GM12892 (cell line): Measurements from ENCODE around the gene FBH1.

Experiments used
- DNase-seq: peaks from one replicate; pipeline ENCODE4 v3.0.0; 2011; ENCODE audit not compliant: insufficient read length
- FAIRE-seq: peaks from 2 replicates; lab custom pipeline; 2011; peaks lifted over from hg19 to GRCh38; lab: Jason Lieb, UNC
- POLR2A ChIP-seq: IDR thresholded peaks from 2 replicates; pipeline ENCODE4 v1.6.1; 2011; ENCODE audit warnings: low read depth, low read length, control low read depth
- POLR2AphosphoS5 ChIP-seq: IDR thresholded peaks from 2 replicates; pipeline ENCODE4 v1.6.1; 2011; ENCODE audit warnings: low read depth, low read length, control low read depth
- TAF1 ChIP-seq: IDR thresholded peaks from 2 replicates; pipeline ENCODE4 v1.6.1; 2011; ENCODE audit warnings: low read depth, mild to moderate bottlenecking, control low read depth, low read length, borderline replicate concordance

Gene FBH1

DNA sequence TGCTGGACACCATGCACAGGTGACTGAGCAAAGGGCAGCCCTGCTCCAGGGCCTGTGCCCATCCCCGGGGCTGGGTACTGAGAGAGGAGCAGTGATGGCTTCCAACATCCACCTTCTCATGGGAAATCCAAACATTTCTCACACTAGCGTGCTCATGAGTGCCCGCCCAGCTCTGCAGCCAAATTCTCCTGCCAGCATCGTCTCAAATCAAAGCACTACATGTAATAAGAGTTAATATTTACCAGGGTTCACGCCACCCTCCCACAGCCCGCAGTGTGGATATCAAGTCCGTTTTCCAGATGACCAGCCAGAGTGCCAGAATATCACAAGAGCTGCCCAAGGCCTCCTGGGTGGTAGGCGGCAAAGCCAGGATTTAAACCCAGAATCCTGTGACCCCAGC lies 75.2 kb downstream of the FBH1 start:
- no peak for DNase-seq
- no peak for FAIRE-seq
- TF ChIP-seq POLR2A (no peak), TAF1 (no peak), POLR2AphosphoS5 (no peak)

DNA sequence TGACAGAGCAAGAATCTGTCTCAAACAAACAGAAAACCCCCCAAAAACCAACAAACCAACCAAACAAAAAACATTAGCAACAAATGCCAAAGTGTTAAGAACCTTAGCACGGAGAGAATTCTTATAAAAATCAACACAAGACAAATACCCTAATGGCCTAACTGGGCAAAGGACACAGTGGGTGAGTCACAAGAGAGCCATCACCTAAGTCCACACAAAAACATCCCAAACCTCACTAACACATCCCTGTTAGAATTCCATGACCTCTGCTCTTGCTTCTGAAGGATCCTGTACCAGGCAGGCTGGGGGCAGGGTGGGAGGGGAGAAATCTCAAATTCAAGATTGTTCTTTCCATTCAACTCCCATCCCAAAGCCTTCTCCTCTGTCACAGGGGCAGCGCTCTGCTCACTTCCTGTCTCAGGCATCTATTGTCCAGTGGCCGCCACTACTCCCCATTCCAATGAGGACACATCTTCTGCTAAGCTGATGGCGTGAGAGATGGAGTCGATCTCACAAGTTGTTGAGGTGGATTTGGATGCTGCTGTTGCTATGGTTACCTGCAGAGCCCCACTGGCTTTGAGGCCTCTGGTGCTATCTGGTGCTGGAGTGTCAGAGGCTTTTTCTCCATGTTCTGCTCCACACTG lies 78.1 kb downstream of the FBH1 start:
- FAIRE-seq = no peak

DNA sequence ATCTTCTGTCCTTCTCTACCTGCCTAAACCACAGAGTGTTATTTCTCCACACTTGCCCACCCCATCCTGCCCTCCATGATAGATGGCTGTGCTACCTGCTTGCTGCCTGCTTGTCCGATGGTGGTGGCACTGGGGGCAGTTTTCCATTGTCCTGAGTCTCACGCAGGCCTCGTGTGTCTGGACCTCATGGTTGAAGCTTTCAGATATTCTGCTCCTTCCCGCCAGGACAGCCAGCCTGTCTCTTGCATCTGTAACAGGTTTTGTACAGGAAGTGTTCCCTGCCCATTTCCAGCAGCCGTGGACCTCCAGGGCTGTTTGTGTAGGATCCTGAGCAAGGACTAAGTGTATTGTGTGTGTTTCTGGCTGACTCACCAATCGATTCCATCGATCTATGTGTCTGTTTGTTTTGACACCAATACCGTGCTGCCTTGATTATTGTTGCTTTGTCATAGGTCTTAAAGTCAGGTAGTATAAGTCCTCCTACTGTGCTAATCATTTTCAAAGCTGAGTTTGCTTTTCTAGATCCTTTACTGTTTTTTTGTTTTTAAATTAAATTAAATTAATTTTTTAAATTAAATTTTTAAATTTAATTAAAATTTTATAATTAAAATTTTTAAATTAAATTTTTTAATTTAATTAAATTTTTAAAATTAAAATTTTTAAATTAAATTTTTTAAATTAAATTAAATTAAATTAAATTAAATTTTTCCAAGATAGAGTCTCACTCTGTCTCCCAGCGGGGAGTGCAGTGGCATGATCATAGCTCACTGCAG lies 78.8 kb downstream of the FBH1 start:
- DNase-seq (no peak), FAIRE-seq (no peak)
- TF ChIP-seq POLR2AphosphoS5 = no peak
- TF ChIP-seq TAF1 = no peak
- TF ChIP-seq POLR2A = no peak

More for the DNA sequence above, 78.1 kb downstream of the FBH1 start:
- TF ChIP-seq TAF1 (no peak), POLR2A (no peak), POLR2AphosphoS5 (no peak)
- no peak for DNase-seq

DNA sequence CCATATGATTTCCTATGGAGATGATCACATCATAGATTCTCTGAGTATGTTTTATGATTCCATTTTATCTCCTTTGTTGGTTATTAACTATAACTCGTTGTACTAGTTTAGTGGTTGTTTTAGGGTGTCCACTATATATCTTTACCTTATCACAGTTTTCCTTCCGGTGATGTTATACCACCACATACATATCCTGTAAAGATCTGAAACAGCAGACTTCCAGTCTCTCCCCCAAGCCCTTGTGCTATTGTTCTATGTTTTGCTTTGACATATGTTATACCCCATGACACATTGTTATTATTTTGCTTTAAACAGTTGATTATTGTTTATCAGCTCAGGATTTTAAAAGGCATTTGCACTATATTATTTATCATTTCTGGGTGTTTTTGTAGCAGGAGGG lies 80.0 kb downstream of the FBH1 start:
- no peak for FAIRE-seq
- no peak for TF ChIP-seq TAF1
- no peak for TF ChIP-seq POLR2AphosphoS5
- TF ChIP-seq POLR2A = no peak

DNA sequence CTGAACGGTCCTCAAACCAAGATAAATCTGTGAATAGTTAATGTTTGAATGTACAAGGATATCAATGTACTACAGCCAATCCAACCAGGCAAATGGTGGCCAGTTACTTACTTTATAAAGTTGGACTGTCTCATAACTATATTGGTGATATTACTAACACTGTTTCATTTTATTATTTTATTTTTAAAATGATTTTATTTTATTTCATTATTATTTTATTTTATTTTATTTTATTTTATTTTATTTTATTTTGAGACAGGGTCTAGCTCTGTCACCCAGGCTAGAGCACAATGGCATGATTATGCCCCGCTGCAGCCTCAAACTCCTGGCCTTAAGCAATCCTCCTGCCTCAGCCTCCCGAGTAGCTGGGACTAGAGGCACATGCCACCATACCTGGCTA lies 80.5 kb downstream of the FBH1 start:
- TF ChIP-seq TAF1 (no peak), POLR2AphosphoS5 (no peak), POLR2A (no peak)
- DNase-seq (no peak), FAIRE-seq (no peak)

More for the DNA sequence above, 80.0 kb downstream of the FBH1 start:
- no peak for DNase-seq

DNA sequence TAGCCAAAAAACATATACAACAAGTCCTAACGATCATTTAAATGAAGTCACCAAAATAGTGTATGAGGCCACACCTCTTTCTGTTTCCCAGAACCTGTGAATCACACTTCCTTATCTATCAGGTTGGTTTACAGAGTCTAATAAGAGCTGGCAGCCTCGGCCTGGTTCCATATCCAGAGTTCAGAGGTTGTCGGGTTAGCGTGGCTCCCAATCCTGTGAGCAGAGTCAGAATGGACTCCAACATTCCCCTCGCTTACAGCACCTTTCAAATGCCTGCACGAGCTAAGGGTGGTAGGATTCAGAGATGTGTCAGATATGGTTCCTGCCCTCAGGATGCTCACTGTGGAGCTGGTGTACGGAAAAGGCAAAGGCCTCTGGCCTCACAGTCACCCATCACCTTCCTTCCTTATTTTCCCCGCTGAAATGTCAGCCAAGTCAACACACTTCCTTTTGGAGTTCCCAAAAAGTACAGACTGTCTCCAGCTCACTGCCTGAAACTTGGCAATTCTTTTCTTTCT lies 81.3 kb downstream of the FBH1 start:
- DNase-seq (no peak), FAIRE-seq (peak; percentile 62)
- TF ChIP-seq TAF1 = no peak
- TF ChIP-seq POLR2AphosphoS5 = no peak

DNA sequence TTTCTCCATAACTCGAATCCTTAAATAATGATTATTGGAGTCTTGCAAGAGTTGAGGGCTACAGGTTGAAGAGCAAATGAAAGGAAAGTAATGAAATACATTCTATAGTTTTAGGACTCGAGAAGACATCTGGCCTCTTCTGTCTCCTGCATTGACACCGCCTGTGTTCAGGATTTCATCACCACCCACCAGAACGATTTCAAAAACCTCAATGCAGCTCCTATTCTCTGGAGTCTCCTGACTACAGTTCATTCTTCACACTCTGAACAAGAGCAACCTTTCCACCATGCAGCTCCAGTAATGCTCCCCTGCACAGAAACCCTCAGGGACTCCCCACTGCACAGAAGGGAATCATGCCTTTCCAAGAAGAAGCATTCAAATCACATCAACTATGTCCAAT lies 81.8 kb downstream of the FBH1 start:
- FAIRE-seq = no peak
- DNase-seq = no peak
- TF ChIP-seq POLR2A (no peak), POLR2AphosphoS5 (no peak), TAF1 (no peak)

DNA sequence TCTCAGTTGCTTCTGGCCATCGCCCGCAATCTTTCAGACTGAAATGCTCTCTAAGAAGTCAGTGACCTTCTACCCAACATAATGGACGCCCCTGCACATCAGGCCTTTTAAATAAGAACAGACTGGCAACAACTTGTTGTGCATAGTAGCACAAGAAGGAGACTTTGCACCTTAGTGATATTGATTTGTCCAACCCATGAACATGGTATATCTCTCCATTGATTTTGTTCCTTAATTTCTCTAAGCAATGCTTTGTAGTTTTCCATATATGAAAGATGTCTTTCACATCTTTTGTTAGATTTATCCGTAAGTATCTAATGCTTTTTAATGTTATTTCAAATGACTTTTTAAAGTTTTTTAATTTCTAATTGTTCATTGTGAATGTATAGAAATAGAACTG lies 83.0 kb downstream of the FBH1 start:
- TF ChIP-seq TAF1 (no peak), POLR2A (no peak), POLR2AphosphoS5 (no peak)
- FAIRE-seq = no peak
- DNase-seq = no peak

DNA sequence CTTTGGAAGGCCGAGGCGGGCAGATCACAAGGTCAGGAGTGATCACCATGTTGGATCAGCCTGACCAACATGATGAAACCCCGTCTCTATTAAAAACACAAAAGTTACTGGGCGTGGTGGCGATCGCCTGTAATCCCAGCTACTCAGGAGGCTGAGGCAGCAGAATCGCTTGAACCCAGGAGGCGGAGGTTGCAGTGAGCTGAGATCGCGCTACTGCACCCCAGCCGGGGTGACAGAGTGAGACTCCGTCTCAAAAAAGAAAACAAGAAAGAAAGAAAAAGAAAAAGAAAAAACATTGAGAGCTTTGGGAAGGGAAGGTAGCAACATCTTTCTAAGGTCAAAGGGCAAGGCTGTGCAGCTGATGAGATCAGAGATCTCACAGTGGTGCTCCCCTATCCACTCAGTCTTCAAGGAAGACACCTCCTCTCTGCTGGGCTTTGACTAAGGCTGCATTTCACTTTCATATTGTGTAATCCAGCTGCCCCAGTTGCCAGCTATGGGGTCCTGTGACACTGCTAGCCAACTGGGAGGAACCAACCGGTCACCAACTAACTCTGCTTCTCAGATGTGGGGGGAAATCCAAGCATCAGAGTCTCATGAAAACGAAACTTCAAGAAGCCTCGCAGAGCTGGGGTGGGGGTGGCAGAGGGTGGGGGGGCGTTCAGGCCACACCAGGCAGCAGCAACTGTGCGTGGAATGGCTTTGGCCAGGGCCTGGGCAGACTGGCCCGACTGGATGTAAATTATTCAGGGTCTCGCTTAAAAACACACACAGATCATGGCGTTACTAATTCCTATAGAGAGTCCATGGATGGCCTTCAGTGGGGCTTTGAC lies 85.8 kb downstream of the FBH1 start:
- DNase-seq (peak; percentile 59), FAIRE-seq (peak; percentile 97)

DNA sequence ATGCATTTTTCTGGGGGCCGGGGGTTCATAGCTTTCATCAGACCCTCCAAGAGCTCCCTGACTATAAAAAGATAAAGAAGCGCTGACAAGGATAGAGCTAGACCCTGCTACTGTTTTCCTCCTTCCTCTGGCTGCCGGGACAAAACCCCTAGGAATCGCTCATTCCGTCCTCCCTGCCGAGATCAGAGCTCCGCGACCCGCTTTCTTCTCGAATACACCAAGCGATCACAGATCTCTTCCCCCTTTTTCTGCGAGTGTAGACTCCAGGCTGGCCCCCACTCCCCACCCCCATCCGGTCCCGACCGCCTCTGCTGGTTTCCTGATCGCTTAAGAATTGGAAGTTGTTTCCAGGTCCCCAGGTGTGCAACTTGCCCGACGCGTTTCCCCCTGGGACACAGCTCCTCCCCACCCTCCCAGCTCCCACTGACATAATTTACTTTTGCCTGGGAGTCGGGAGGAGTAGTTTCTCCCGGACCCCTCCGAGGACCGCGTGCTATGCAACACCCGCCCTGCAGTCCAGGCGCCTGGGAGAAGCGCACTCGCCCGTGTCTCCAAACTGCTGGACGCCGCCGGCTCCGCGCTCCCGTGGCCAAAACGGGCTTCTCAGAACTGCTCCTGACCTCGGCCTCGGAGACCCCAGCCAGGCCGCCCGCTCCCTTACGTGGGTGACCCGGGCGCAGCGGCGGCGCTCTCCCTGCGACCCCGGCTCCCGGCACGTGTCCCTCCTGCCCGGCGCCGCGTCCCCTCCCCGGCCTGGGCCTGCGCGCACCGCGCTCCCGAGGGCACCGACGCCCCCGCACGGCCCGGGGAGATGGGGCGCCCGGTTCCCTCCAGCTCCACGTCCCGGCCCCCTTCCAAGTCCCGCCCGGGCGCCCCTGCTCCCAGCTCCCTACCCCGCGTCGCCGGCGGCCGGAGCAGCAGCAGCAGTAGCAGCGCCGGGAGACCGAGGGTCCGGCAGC lies 86.7 kb downstream of the FBH1 start:
- FAIRE-seq (peak; percentile 5), DNase-seq (no peak)
- TF ChIP-seq TAF1 = no peak
- no peak for TF ChIP-seq POLR2AphosphoS5
- no peak for TF ChIP-seq POLR2A

More for the DNA sequence above, 85.8 kb downstream of the FBH1 start:
- TF ChIP-seq POLR2A (no peak; the same call in 1 of the 2 replicates), POLR2AphosphoS5 (no peak), TAF1 (0 out of 2 replicates have a peak, but pooled peaks have one; percentile 21)
